HepG2 (cell line): ENCODE measurements around the gene MYH9. TPM values are rescaled to one million over a fixed set of nuclear protein-coding genes. Genes with fewer than 3 reads are reported as not detected.

ENCODE experiments used
- ARNTL ChIP-seq: sonication (generic); formaldehyde crosslinking; IDR thresholded peaks from 2 replicates; pipeline ENCODE4 v1.4.0; 2020; ENCODE audit warnings: mild to moderate bottlenecking, missing genetic modification reagents
- CC2D1A ChIP-seq: sonication (generic); formaldehyde crosslinking; IDR thresholded peaks from 2 replicates; pipeline ENCODE4 v1.8.1; 2023; ENCODE audit warnings: mild to moderate bottlenecking, missing genetic modification reagents
- GATAD1 ChIP-seq: IDR thresholded peaks from 2 replicates; pipeline ENCODE4 v1.6.1; 2016; ENCODE audit warnings: missing genetic modification reagents, missing compliant biosample characterization
- HNF4A ChIP-seq: sonication (generic); formaldehyde crosslinking; IDR thresholded peaks from 2 replicates; pipeline ENCODE4 v1.4.0; 2020; ENCODE audit warnings: missing genetic modification reagents
- NR1H2 ChIP-seq: sonication (generic); formaldehyde crosslinking; IDR thresholded peaks from 2 replicates; pipeline ENCODE4 v1.8.1; 2022; ENCODE audit warnings: low read depth, missing genetic modification reagents, borderline replicate concordance
- PRDM4 ChIP-seq: sonication (generic); formaldehyde crosslinking; IDR thresholded peaks from 2 replicates; pipeline ENCODE4 v1.9.0; 2021; ENCODE audit warnings: missing genetic modification reagents, borderline replicate concordance
- RAD21 ChIP-seq: fragments of 450-650 bp; formaldehyde crosslinking; IDR thresholded peaks from 2 replicates; pipeline ENCODE4 v1.5.0; 2020; ENCODE audit warnings: mild to moderate bottlenecking
- SNRNP70 ChIP-seq: fragments of 200-400 bp; formaldehyde crosslinking; IDR thresholded peaks from 2 replicates; pipeline ENCODE4 v1.6.1; 2017; ENCODE audit warnings: mild to moderate bottlenecking, low read depth, low read length, moderate library complexity
- ZNF274 ChIP-seq: sonication (generic); formaldehyde crosslinking; IDR thresholded peaks from 2 replicates; pipeline ENCODE4 v1.5.1; 2020; ENCODE audit warnings: mild to moderate bottlenecking, missing genetic modification reagents
- polyA plus RNA-seq, 8 experiments: library from polyadenylated mRNA; depleted of rRNA in 3 of 8; stranded (reverse) in 7 of 8; unstranded in 1 of 8; fragments of >200 nt; fragmentation: Illumina TruSeq in 4 of 8; extraction: Trizol in 4 of 8; gene quantifications; 2 replicates each; pipeline versions ENCODE4 v1.2.1 to v1.2.3, GENCODE V29; 2011 to 2016; ENCODE audit warnings: low read depth in 4 of 8, missing spikeins in 1 of 8, mixed read lengths in 1 of 8; ENCODE audit not compliant: insufficient read depth in 1 of 8
- total RNA-seq, 5 experiments: library from RNA; depleted of rRNA; stranded (reverse); fragments of >200 nt; fragmentation: Illumina TruSeq; extraction: Trizol; gene quantifications; 2 replicates each; pipeline ENCODE4 v1.2.3, GENCODE V29; 2016; ENCODE audit warnings: low read depth in 1 of 5
- TF ChIP-seq, protein P1 (sequence below): sonication (generic); formaldehyde crosslinking; IDR thresholded peaks from 2 replicates; pipeline ENCODE4 v1.4.0; 2020; ENCODE audit warnings: missing genetic modification reagents, borderline replicate concordance
- TF ChIP-seq, protein P2 (sequence below): sonication (generic); formaldehyde crosslinking; IDR thresholded peaks from 2 replicates; pipeline ENCODE4 v1.8.0; 2022; ENCODE audit warnings: missing genetic modification reagents, mild to moderate bottlenecking, moderate library complexity, borderline replicate concordance
- TF ChIP-seq, protein P3 (sequence below), 2 experiments: sonication (generic) in 1 of 2; formaldehyde crosslinking in 1 of 2; IDR thresholded peaks; 2 replicates each; pipeline versions ENCODE4 v1.6.1 to v1.9.0; 2014 to 2022; ENCODE audit warnings: antibody characterized with exemption in 1 of 2, borderline replicate concordance in 1 of 2, inconsistent platforms in 1 of 2, low read depth in 1 of 2, missing genetic modification reagents in 1 of 2

MYH9 gene
- total and polyA plus RNA-seq, 2 of the 13 experiments (the other 11 are each of a cell fraction or from before 2014, with no cell fraction given), result 50.7 to 98.5 TPM

DNA sequence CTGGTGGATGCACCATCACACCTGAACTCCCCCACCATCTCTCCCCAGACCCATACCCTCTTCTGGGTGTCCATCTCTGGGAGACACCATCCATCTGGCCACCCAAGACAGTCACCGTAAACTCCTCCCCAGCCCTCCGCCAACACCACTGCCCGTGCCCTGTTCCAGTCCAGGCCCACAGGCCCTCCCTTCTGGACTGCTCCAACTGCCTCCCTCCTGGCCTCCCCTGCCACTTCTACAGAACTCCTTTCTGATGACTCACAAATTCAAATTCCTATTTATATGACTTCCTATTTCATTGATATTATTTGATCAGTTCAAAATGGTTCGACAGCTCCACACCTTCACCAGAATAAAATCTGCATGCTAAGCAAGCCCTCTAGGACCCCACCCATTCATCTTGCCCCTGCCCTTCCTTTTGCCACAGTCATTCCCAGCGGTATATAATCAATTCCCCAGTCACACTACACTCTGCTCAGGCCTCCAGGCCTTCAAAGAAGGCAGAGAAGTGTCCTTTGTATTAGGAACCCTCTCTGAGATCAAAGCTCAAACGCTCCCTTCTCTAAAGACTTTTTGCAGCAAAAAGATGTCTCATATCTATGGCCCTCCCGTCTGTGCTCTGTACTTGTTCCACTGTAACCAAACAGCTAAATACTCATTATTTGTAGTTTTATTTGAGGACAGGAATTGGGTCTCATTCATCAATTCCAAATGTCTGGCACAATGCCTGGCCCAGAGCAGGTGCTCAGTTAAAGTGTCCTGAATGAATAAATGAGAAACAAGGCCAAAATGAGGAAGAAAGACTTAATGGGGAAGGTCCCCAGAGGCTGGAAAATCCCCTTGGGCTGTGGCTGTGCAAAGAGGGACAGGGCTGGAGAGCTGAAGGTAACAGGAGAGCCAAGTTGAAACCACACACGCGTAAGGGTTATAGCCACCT, 29.0 kb downstream of the MYH9 start (continued):
- TF ChIP-seq, protein P1, sequence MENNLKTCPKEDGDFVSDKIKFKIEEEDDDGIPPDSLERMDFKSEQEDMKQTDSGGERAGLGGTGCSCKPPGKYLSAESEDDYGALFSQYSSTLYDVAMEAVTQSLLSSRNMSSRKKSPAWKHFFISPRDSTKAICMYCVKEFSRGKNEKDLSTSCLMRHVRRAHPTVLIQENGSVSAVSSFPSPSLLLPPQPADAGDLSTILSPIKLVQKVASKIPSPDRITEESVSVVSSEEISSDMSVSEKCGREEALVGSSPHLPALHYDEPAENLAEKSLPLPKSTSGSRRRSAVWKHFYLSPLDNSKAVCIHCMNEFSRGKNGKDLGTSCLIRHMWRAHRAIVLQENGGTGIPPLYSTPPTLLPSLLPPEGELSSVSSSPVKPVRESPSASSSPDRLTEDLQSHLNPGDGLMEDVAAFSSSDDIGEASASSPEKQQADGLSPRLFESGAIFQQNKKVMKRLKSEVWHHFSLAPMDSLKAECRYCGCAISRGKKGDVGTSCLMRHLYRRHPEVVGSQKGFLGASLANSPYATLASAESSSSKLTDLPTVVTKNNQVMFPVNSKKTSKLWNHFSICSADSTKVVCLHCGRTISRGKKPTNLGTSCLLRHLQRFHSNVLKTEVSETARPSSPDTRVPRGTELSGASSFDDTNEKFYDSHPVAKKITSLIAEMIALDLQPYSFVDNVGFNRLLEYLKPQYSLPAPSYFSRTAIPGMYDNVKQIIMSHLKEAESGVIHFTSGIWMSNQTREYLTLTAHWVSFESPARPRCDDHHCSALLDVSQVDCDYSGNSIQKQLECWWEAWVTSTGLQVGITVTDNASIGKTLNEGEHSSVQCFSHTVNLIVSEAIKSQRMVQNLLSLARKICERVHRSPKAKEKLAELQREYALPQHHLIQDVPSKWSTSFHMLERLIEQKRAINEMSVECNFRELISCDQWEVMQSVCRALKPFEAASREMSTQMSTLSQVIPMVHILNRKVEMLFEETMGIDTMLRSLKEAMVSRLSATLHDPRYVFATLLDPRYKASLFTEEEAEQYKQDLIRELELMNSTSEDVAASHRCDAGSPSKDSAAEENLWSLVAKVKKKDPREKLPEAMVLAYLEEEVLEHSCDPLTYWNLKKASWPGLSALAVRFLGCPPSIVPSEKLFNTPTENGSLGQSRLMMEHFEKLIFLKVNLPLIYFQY (CRISPR knock-in tag), result no peak
- TF ChIP-seq ZNF274 (CRISPR knock-in tag), result no peak
- TF ChIP-seq RAD21 (CRISPR knock-in tag), result no peak
- no peak for TF ChIP-seq SNRNP70
- TF ChIP-seq, protein P2, sequence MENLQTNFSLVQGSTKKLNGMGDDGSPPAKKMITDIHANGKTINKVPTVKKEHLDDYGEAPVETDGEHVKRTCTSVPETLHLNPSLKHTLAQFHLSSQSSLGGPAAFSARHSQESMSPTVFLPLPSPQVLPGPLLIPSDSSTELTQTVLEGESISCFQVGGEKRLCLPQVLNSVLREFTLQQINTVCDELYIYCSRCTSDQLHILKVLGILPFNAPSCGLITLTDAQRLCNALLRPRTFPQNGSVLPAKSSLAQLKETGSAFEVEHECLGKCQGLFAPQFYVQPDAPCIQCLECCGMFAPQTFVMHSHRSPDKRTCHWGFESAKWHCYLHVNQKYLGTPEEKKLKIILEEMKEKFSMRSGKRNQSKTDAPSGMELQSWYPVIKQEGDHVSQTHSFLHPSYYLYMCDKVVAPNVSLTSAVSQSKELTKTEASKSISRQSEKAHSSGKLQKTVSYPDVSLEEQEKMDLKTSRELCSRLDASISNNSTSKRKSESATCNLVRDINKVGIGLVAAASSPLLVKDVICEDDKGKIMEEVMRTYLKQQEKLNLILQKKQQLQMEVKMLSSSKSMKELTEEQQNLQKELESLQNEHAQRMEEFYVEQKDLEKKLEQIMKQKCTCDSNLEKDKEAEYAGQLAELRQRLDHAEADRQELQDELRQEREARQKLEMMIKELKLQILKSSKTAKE (CRISPR knock-in tag), result no peak
- TF ChIP-seq, protein P3, sequence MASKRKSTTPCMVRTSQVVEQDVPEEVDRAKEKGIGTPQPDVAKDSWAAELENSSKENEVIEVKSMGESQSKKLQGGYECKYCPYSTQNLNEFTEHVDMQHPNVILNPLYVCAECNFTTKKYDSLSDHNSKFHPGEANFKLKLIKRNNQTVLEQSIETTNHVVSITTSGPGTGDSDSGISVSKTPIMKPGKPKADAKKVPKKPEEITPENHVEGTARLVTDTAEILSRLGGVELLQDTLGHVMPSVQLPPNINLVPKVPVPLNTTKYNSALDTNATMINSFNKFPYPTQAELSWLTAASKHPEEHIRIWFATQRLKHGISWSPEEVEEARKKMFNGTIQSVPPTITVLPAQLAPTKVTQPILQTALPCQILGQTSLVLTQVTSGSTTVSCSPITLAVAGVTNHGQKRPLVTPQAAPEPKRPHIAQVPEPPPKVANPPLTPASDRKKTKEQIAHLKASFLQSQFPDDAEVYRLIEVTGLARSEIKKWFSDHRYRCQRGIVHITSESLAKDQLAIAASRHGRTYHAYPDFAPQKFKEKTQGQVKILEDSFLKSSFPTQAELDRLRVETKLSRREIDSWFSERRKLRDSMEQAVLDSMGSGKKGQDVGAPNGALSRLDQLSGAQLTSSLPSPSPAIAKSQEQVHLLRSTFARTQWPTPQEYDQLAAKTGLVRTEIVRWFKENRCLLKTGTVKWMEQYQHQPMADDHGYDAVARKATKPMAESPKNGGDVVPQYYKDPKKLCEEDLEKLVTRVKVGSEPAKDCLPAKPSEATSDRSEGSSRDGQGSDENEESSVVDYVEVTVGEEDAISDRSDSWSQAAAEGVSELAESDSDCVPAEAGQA (IDR thresholded peaks at IDR 0.05; ENCODE audit: low read depth), result no peak
- TF ChIP-seq, protein P3 (CRISPR knock-in tag; IDR thresholded peaks at IDR 0.05; ENCODE audit: borderline replicate concordance), result no peak
- TF ChIP-seq GATAD1 (CRISPR knock-in tag), result no peak
- TF ChIP-seq NR1H2 (CRISPR knock-in tag), result no peak
- TF ChIP-seq CC2D1A, result no peak
- TF ChIP-seq PRDM4 (CRISPR knock-in tag), result no peak
- TF ChIP-seq ARNTL (CRISPR knock-in tag), result no peak
- peak; percentile 31; the same call in 1 of the 2 replicates for TF ChIP-seq HNF4A (CRISPR knock-in tag)
